C4-2B (cell line): ENCODE data around the gene SLC7A4.

ENCODE experiments used
- H3K27ac ChIP-seq: fragments of 450-650 bp; 2 replicates; pipeline ENCODE4 v1.5.1; 2017
- ZFX ChIP-seq: fragments of 450-650 bp; IDR thresholded peaks from 2 replicates; pipeline ENCODE4 v1.6.1; 2017
- TF ChIP-seq, protein P1 (sequence below): fragments of 450-650 bp; conservative IDR thresholded peaks from 2 replicates; pipeline ENCODE4 v1.5.1; 2017; ENCODE audit warnings: mild to moderate bottlenecking

The SLC7A4 gene

DNA sequence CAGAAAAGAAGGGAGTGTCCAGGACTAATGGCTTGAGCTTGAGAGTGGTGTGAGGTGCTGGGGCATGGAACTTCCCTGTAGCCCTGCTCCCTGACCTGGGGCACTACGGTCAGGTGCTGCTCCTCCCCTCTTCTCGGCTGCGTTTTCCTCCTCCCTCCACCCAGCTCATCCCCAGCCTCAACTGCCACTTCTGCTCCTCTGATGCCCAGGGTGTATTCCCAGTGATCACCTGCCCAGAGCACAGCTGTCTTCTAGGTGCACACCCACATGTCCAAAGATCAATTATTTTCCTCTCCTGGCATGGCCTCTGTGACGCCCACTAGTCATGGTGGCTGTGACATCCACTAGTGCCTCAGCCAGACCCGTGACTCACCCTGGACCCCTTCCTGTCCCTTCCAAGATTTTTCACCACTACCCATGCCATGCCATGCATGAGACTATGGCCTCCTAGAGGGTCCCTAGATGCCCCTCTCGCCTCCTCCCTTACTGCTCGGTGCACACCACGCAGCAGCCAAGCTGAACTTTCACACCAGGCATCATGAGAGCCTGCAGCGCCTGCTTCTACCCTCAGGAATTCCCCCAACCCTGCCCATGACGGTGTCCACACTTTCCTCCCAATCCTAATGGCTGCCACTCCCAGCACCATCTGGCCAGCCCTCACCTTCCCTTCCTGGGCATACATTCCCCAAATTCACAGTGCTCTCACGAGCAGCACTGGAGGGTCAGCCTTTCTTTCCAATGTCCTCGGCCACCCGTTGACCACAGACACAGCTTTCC is 15.5 kb downstream of the SLC7A4 start:
- TF ChIP-seq, protein P1, sequence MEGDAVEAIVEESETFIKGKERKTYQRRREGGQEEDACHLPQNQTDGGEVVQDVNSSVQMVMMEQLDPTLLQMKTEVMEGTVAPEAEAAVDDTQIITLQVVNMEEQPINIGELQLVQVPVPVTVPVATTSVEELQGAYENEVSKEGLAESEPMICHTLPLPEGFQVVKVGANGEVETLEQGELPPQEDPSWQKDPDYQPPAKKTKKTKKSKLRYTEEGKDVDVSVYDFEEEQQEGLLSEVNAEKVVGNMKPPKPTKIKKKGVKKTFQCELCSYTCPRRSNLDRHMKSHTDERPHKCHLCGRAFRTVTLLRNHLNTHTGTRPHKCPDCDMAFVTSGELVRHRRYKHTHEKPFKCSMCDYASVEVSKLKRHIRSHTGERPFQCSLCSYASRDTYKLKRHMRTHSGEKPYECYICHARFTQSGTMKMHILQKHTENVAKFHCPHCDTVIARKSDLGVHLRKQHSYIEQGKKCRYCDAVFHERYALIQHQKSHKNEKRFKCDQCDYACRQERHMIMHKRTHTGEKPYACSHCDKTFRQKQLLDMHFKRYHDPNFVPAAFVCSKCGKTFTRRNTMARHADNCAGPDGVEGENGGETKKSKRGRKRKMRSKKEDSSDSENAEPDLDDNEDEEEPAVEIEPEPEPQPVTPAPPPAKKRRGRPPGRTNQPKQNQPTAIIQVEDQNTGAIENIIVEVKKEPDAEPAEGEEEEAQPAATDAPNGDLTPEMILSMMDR: no peak
- TF ChIP-seq ZFX: no peak
- no peak overlapping the region for H3K27ac ChIP-seq

DNA sequence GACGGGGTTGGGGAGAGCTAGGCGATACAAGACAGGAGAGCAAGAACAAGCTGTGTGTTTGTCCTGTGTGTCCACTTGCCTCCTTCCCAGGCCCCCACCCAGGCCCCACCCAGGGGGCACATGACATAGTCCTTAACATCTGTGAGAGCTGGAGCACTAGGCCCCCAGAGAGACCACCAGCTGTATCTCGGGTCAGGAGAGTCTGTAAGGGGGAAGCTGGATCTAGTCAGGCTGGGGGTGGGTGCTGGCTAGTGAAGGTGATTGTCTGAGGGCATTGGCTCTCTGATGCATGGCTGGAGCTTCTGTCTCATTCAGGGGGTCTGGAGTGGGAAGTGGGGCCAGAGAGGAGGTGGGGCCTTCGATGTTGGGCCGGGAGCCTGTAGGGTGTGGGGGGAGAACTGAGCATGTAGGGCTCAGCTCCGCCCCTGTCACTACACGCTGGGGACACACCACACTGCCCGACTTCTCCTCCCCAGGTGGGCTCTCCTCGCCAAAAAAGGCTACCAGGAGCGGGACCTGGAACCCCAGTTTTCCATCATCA is 16.8 kb downstream of the SLC7A4 start:
- TF ChIP-seq, protein P1: no peak
- no peak for TF ChIP-seq ZFX
- H3K27ac ChIP-seq: no peak overlapping the region

DNA sequence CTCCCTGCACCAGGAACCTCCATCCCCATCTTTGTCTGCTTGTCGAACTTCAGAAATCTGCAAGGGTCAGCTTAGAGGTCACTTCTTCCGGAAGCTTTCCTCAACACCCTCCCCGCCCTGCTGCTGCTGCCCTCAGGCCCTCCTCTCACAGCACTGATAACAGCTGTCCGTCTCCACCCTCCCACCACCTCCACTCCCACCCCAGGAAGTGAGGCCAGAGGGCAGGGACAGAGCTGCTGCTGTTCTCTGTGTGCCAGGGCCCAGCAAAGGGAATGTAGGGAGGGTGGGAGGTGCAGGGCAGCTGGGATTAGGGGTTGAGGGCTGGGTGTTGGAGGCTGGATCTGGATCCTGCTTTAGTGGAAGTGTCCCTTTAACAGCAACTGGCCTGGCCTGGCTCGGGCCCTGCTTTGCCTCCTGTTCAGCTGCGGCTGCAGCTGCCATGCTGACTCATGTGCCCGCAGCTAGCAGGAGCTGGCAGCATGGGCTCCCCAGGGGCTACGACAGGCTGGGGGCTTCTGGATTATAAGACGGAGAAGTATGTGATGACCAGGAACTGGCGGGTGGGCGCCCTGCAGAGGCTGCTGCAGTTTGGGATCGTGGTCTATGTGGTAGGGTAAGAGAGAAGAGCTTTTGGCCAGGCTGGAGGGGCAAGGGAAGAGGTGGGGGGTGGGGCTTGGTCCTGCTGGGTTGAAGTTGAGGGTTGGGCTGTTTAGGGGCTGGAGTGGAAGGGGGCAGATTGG is 17.5 kb downstream of the SLC7A4 start, which contains the start of gene P2RX6:
Gene P2RX6, plus strand, starts transcription at position 440 of the 740 bp plus-strand sequence. Its CDS starts 10 bp downstream, at position 450.
- no peak within 1 kb of the TSS for H3K27ac ChIP-seq
- TF ChIP-seq, protein P1: no peak
- no peak for TF ChIP-seq ZFX

DNA sequence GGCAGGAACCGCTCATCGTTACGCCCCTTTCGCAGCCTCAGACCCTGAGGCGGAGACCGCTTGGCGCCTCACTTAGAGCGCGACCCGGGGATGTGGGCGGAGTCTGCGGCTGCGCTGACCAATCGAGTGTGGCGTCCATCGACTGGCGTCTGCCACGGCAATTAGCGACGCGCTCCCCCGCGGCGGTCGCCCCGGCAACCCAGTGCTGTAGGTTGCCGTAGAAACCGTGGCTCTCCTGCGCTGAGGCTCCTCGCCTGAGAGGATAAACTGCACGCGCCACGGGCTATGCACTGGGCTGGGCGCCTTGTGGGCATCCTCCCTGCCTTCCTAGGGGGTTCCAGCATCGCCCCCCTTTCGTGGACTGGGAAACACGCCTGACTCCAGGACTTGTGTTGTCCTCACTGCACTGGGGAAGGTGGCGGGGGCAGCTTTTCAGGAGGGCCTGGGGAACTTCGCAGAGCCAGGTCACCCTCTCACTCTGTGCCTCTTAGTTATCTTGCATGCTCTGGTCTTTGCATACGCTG is 18.1 kb downstream of the SLC7A4 start:
- H3K27ac ChIP-seq: no peak overlapping the region
- no peak for TF ChIP-seq ZFX

DNA sequence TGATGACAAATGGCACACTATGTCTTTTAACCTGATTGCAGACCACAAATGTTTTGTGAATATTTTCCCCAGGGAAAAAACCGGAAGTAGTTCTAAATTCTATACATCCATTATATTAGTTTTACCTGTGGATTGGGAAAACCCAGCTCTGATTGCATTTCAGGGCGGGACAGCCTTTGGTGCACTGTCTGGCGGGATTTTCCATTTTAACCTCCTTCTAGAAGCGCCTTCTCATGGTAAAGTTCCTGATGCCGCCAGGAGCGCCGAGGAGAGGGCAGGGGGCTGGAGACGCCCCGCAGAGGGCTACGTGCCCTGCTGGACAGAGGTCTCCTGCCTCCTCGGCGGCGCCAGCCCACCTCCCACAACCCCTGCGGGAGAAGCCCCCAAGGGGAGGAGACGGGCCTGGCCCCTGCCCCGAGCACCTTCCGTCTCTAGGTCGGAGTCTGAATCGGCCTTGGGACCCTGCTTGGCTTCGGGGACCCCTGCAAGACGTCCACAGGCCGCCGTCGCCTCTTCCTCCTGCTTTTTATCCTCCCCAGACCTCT is 18.6 kb downstream of the SLC7A4 start:
- TF ChIP-seq ZFX: no peak
- TF ChIP-seq, protein P1: no peak
- no peak overlapping the region for H3K27ac ChIP-seq

DNA sequence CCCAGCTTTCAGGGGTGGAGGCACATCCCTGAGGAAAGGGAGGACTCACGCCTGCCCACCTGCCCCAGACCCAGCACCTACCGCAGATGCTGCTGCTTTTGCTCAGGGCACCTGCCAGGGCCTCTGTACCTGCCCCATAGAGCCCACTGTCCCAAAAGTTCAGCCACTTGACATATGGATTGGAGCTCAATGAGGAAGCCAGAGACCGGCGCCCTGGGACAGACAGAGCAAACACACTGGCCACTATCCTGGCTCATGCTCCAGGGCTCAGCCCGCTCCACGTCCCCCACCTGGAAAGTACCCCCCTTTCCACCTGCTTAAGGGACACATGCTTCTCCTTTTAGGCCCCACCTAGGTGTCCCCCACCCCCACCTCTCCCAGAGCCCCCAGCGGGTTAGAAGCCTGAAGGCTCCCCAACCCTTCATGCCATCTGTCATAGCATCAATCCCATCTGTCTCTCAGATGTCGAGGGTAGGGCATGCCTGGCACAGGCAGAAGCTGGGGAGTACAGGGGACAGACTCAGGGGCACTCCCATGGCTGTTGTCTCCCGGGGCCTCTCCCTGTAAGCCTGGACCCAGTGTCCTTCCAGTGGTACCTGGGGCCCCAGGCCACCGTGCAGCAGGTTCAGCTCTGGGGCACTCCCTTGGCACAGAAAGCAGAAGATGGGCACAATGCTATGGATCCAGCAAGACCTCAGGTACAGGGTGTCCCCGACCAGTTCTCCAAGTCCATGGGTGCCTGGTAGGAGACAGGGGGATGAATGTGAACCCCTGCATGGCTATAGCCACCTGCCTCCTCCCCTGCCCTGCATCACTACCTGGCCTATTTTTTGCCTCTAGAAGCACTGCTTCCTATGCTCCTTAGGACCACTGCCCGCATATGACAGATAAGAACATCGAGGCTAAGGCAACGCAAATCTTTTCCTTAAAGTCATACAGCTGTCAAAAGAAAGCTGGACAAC is 19.6 kb downstream of the SLC7A4 start:
- no peak for TF ChIP-seq ZFX
- TF ChIP-seq, protein P1: no peak
- no peak overlapping the region for H3K27ac ChIP-seq
